H1 (cell line): Measurements from ENCODE around the gene SEMA3D. TPM values are rescaled to one million over a fixed set of nuclear protein-coding genes. Genes with fewer than 3 reads are reported as not detected.

Source experiments
- CTCF ChIA-PET: fragments of 300-600 bp; sonication (Branson Sonifier 250); formaldehyde crosslinking; loops from one replicate; lab custom pipeline; 2021; ENCODE audit not compliant: partially characterized antibody; lab: Charles Lee
- POLR2A ChIA-PET: fragments of 300-600 bp; sonication (Branson Sonifier 250); formaldehyde crosslinking; loops from one replicate; lab custom pipeline; 2021; ENCODE audit warnings: inconsistent platforms; ENCODE audit not compliant: partially characterized antibody; lab: Charles Lee
- DNase-seq, 2 experiments: peaks; one replicate each; pipeline versions ENCODE4 v3.0.0 to v3.0.0-alpha.2; 2010 to 2022; ENCODE audit warnings: low spot score in 2 of 2, low read depth in 1 of 2, mixed read lengths in 1 of 2
- FAIRE-seq: peaks from 2 replicates; lab custom pipeline; 2011; peaks lifted over from hg19 to GRCh38; lab: Jason Lieb, UNC
- H2AFZ ChIP-seq: 2 replicates; pipeline ENCODE4 v1.8.1; 2012; ENCODE audit warnings: low read length, inconsistent platforms
- H2AK5ac ChIP-seq: 2 replicates; pipeline ENCODE4 v1.6.1; 2013; ENCODE audit warnings: low read depth, low read length
- H2BK120ac ChIP-seq: replicated peaks from 2 replicates; pipeline ENCODE3; 2013; ENCODE audit warnings: low read depth, low read length, inconsistent platforms
- H2BK12ac ChIP-seq: 2 replicates; pipeline ENCODE4 v1.6.1; 2013; ENCODE audit warnings: low read depth, low read length
- H2BK15ac ChIP-seq: 2 replicates; pipeline ENCODE4 v1.6.1; 2013; ENCODE audit warnings: low read length
- H2BK20ac ChIP-seq: 2 replicates; pipeline ENCODE4 v1.6.1; 2013; ENCODE audit warnings: low read length
- H2BK5ac ChIP-seq: 2 replicates; pipeline ENCODE4 v1.6.1; 2013; ENCODE audit warnings: low read depth, low read length
- H3K14ac ChIP-seq: 2 replicates; pipeline ENCODE4 v1.6.1; 2013; ENCODE audit warnings: inconsistent platforms; ENCODE audit not compliant: insufficient read length
- H3K18ac ChIP-seq: 2 replicates; pipeline ENCODE4 v1.6.1; 2013; ENCODE audit warnings: low read length; ENCODE audit errors: extremely low read depth
- H3K23ac ChIP-seq: 2 replicates; pipeline ENCODE4 v1.6.1; 2013; ENCODE audit warnings: inconsistent platforms; ENCODE audit not compliant: insufficient read length
- H3K23me2 ChIP-seq: 2 replicates; pipeline ENCODE4 v1.6.1; 2013; ENCODE audit warnings: low read depth, low read length
- H3K27ac ChIP-seq: 2 replicates; pipeline ENCODE4 v1.6.1; 2011; ENCODE audit warnings: low read depth, low read length, inconsistent platforms
- H3K27me3 ChIP-seq, 4 experiments: replicated peaks in 1 of 4; 1 replicate in 1 of 4; 2 replicates in 3 of 4; pipeline versions ENCODE4 v1.6.1 to v1.8.1; 2011 to 2013; ENCODE audit warnings: low read length in 3 of 4, mild to moderate bottlenecking in 3 of 4, inconsistent platforms in 2 of 4, mixed read lengths in 2 of 4, moderate library complexity in 1 of 4; ENCODE audit not compliant: control insufficient read depth in 3 of 4, insufficient read depth in 3 of 4; ENCODE audit errors: extremely low read depth in 1 of 4
- H3K36me3 ChIP-seq, 4 experiments: 2 replicates each; pipeline versions ENCODE4 v1.6.1 to v1.8.1; 2011 to 2013; ENCODE audit warnings: mild to moderate bottlenecking in 4 of 4, low read length in 3 of 4, moderate library complexity in 2 of 4, control low read depth in 1 of 4, inconsistent platforms in 1 of 4; ENCODE audit not compliant: insufficient read depth in 4 of 4, control insufficient read depth in 2 of 4
- H3K4ac ChIP-seq: replicated peaks from 2 replicates; pipeline ENCODE3; 2013; ENCODE audit warnings: low read length, low read depth, mixed read lengths, inconsistent platforms; ENCODE audit not compliant: insufficient read length
- H3K4me1 ChIP-seq, 4 experiments: replicated peaks in 1 of 4; 1 replicate in 1 of 4; 2 replicates in 3 of 4; pipeline versions ENCODE4 v1.6.1 to v1.8.1; 2011 to 2013; ENCODE audit warnings: low read length in 3 of 4, inconsistent platforms in 2 of 4, mixed read lengths in 1 of 4; ENCODE audit not compliant: insufficient read depth in 4 of 4, control insufficient read depth in 3 of 4
- H3K4me2 ChIP-seq, 2 experiments: 2 replicates each; pipeline versions ENCODE4 v1.6.1 to v1.8.1; 2011 to 2013; ENCODE audit warnings: low read depth in 2 of 2, low read length in 2 of 2, control low read depth in 1 of 2, inconsistent platforms in 1 of 2, mild to moderate bottlenecking in 1 of 2; ENCODE audit not compliant: insufficient read depth in 1 of 2
- H3K4me3 ChIP-seq, 4 experiments: fragments of 200-600, 300-600 bp in 1 of 4; sonication (generic), shearing (Covaris generic), sonication (Bioruptor Twin) in 1 of 4; 2 replicates each; pipeline versions ENCODE4 v1.5.1 to v1.8.1; 2011 to 2016; ENCODE audit warnings: low read length in 4 of 4, low read depth in 3 of 4, control low read depth in 2 of 4, inconsistent platforms in 2 of 4, mild to moderate bottlenecking in 2 of 4, mixed read lengths in 1 of 4, moderate library complexity in 1 of 4; ENCODE audit not compliant: insufficient read depth in 2 of 4; ENCODE audit errors: extremely low read depth in 1 of 4
- H3K56ac ChIP-seq: replicated peaks from 2 replicates; pipeline ENCODE3; 2013; ENCODE audit warnings: low read depth, mild to moderate bottlenecking, mixed read lengths, low read length, inconsistent platforms; ENCODE audit not compliant: insufficient read length
- H3K79me1 ChIP-seq: 2 replicates; pipeline ENCODE4 v1.6.1; 2013; ENCODE audit warnings: low read depth, low read length, control low read depth
- H3K79me2 ChIP-seq, 2 experiments: 2 replicates each; pipeline versions ENCODE4 v1.6.1 to v1.8.1; 2012 to 2013; ENCODE audit warnings: low read length in 2 of 2, mild to moderate bottlenecking in 2 of 2, inconsistent platforms in 1 of 2; ENCODE audit not compliant: insufficient read depth in 2 of 2, control insufficient read depth in 1 of 2
- H3K9ac ChIP-seq, 4 experiments: replicated peaks in 1 of 4; 1 replicate in 1 of 4; 2 replicates in 3 of 4; pipeline versions ENCODE4 v1.6.1 to v1.8.1; 2011 to 2013; ENCODE audit warnings: low read depth in 3 of 4, low read length in 3 of 4, control low read depth in 2 of 4, mild to moderate bottlenecking in 2 of 4, moderate library complexity in 2 of 4, inconsistent platforms in 1 of 4; ENCODE audit errors: extremely low read depth in 1 of 4
- H3K9me3 ChIP-seq, 2 experiments: 2 replicates each; pipeline versions ENCODE4 v1.6.1 to v1.8.1; 2012 to 2013; ENCODE audit warnings: mild to moderate bottlenecking in 2 of 2, moderate library complexity in 2 of 2, control low read depth in 1 of 2, inconsistent platforms in 1 of 2, low read depth in 1 of 2, low read length in 1 of 2, mixed read lengths in 1 of 2; ENCODE audit not compliant: insufficient read depth in 2 of 2
- H4K20me1 ChIP-seq, 2 experiments: replicated peaks in 1 of 2; 2 replicates each; pipeline versions ENCODE3 to v1.8.1; 2011 to 2013; ENCODE audit warnings: inconsistent platforms in 2 of 2, low read length in 2 of 2, mild to moderate bottlenecking in 1 of 2; ENCODE audit not compliant: insufficient read depth in 2 of 2, control insufficient read depth in 1 of 2
- H4K5ac ChIP-seq: 2 replicates; pipeline ENCODE4 v1.6.1; 2013; ENCODE audit warnings: low read length, low read depth, mixed read lengths, inconsistent platforms; ENCODE audit not compliant: insufficient read length
- H4K8ac ChIP-seq: 2 replicates; pipeline ENCODE4 v1.8.0; 2013; ENCODE audit warnings: mild to moderate bottlenecking, moderate library complexity, low read length, inconsistent platforms; ENCODE audit not compliant: insufficient read depth; ENCODE audit errors: extremely low read depth
- H4K91ac ChIP-seq: replicated peaks from 2 replicates; pipeline ENCODE3; 2013; ENCODE audit warnings: low read length, mixed read lengths, inconsistent platforms; ENCODE audit not compliant: insufficient read length
- BRCA1 ChIP-seq: IDR thresholded peaks from 2 replicates; pipeline ENCODE4 v1.6.1; 2012; ENCODE audit warnings: low read depth, low read length, improper control_type of control experiment
- HDAC2 ChIP-seq, 2 experiments: fragments of 300-600 bp in 1 of 2; sonication (generic) in 1 of 2; IDR thresholded peaks; 2 replicates each; pipeline ENCODE4 v1.6.1; 2011 to 2012; ENCODE audit warnings: low read depth in 2 of 2, low read length in 2 of 2, mild to moderate bottlenecking in 2 of 2, moderate library complexity in 2 of 2, borderline replicate concordance in 1 of 2, inconsistent platforms in 1 of 2
- polyA plus RNA-seq, 7 experiments: library from polyadenylated mRNA; depleted of rRNA in 3 of 7; stranded (reverse) in 5 of 7; unstranded in 2 of 7; fragments of >200 nt in 5 of 7; fragments of 200-250 nt in 2 of 7; gene quantifications; 1 replicate in 5 of 7; 2 replicates in 1 of 7; 4 replicates in 1 of 7; pipeline versions ENCODE4 v1.2.1 to v1.2.3, GENCODE V29; 2011 to 2013; ENCODE audit warnings: missing spikeins in 2 of 7, mixed read lengths in 2 of 7
- total RNA-seq: library from RNA; stranded (reverse); fragmentation: NEBNext Ultra II Directional; extraction: Animal tissue kit (Norgen Biotek cat#: 25700); gene quantifications from 2 replicates; pipeline ENCODE4 v1.2.1, GENCODE V29; 2021

SEMA3D gene
- total and polyA plus RNA-seq, 2 of the 8 experiments (the other 6 are each of a cell fraction or from before 2014, with no cell fraction given), result 1.6 to 3.5 TPM

GRCh38 chr7:85221796-85222195 is 34.9 kb upstream of the SEMA3D start:
- CTCF ChIA-PET, result no interaction called here
- no peaks in the 10 kb centered on the region for H3K23me2 ChIP-seq
- H3K4me2 ChIP-seq, result no peak overlapping the region
- H3K4me3 ChIP-seq, result no peak overlapping the region
- no peak overlapping the region for H2BK20ac ChIP-seq
- FAIRE-seq (no peak), DNase-seq (no peak)
- no peak overlapping the region for H3K56ac ChIP-seq
- H3K14ac ChIP-seq, result no peak overlapping the region
- no peak overlapping the region for H3K18ac ChIP-seq
- no peaks in the 10 kb centered on the region for H3K36me3 ChIP-seq
- H3K27me3 ChIP-seq, result no peaks in the 10 kb centered on the region
- no peak overlapping the region for H4K8ac ChIP-seq
- H2BK120ac ChIP-seq, result no peak overlapping the region
- no peak overlapping the region for H4K5ac ChIP-seq
- no peak overlapping the region for H3K27ac ChIP-seq
- H2BK15ac ChIP-seq, result no peak overlapping the region
- no peak overlapping the region for H3K23ac ChIP-seq
- H4K91ac ChIP-seq, result no peak overlapping the region
- no peak overlapping the region for H2AK5ac ChIP-seq
- TF ChIP-seq HDAC2 (IDR thresholded peaks at IDR 0.05; ENCODE audit: borderline replicate concordance in 1 of 2, low read depth in 2 of 2, low read length in 2 of 2) (no peak), BRCA1 (no peak)
- POLR2A ChIA-PET, result no interaction called here
- H2BK12ac ChIP-seq, result no peak overlapping the region
- H2BK5ac ChIP-seq, result no peak overlapping the region
- no peak overlapping the region for H3K4ac ChIP-seq
- no peaks in the 10 kb centered on the region for H4K20me1 ChIP-seq
- H3K79me2 ChIP-seq, result no peaks in the 10 kb centered on the region
- no peak overlapping the region for H2AFZ ChIP-seq
- no peak overlapping the region for H3K9ac ChIP-seq
- H3K9me3 ChIP-seq, result no peaks in the 10 kb centered on the region
- no peaks in the 10 kb centered on the region for H3K4me1 ChIP-seq
- no peaks in the 10 kb centered on the region for H3K79me1 ChIP-seq
